ENCODE results near the gene CREB5. TPM values are rescaled to one million over a fixed set of nuclear protein-coding genes. Genes with fewer than 3 reads are reported as not detected.

The CREB5 gene
- total and polyA plus RNA-seq, 2 experiments from 2014 or later: 2.4 to 4.4 TPM

DNA sequence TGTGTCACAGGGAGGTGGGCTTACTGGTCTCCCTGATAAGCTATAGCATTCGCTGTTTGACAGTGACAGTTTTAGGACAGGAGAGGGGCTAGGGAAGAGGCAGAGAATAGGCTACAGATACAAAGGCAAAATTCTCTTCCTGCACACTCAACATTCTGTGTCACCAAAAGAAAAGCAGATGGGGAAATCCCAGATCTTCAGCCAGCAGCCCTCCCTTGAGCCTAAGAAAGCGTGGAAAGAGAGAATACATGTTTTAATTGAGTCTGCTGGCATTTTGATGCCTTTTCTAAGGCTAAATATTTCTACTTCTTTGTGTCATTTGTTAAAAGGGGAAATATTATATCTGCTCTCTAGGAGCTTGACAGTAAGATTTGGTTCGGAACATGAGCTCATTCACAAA lies 298.8 kb downstream of the CREB5 start:
- Histone ChIP-seq H3K4me3 (no peak overlapping the region), H3K36me3 (ENCODE audit: insufficient read depth) (no peaks in the 10 kb centered on the region), H3K27me3 (ENCODE audit: insufficient read depth) (no peaks in the 10 kb centered on the region), H3K79me2 (replicated peaks; ENCODE audit: insufficient read depth) (no peaks in the 10 kb centered on the region), H3F3A (replicated peaks; ENCODE audit: low read depth) (no peaks in the 10 kb centered on the region; the same call in 1 of the 2 replicates), H3K4me1 (ENCODE audit: insufficient read depth) (peaks cover 19% of the 10 kb centered on the region), H2AFZ (no peak overlapping the region), H3K27ac (ENCODE audit: low read depth) (no peak overlapping the region), H3K4me2 (no peak overlapping the region), H3K9me2 (ENCODE audit: insufficient read depth) (no peaks in the 10 kb centered on the region), H4K20me1 (replicated peaks; ENCODE audit: insufficient read depth) (no peaks in the 10 kb centered on the region)
- TF ChIP-seq, protein P1, sequence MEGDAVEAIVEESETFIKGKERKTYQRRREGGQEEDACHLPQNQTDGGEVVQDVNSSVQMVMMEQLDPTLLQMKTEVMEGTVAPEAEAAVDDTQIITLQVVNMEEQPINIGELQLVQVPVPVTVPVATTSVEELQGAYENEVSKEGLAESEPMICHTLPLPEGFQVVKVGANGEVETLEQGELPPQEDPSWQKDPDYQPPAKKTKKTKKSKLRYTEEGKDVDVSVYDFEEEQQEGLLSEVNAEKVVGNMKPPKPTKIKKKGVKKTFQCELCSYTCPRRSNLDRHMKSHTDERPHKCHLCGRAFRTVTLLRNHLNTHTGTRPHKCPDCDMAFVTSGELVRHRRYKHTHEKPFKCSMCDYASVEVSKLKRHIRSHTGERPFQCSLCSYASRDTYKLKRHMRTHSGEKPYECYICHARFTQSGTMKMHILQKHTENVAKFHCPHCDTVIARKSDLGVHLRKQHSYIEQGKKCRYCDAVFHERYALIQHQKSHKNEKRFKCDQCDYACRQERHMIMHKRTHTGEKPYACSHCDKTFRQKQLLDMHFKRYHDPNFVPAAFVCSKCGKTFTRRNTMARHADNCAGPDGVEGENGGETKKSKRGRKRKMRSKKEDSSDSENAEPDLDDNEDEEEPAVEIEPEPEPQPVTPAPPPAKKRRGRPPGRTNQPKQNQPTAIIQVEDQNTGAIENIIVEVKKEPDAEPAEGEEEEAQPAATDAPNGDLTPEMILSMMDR (conservative IDR thresholded peaks at IDR 0.05; ENCODE audit: low read depth in 2 of 2): no peak
- TF ChIP-seq, protein P2, sequence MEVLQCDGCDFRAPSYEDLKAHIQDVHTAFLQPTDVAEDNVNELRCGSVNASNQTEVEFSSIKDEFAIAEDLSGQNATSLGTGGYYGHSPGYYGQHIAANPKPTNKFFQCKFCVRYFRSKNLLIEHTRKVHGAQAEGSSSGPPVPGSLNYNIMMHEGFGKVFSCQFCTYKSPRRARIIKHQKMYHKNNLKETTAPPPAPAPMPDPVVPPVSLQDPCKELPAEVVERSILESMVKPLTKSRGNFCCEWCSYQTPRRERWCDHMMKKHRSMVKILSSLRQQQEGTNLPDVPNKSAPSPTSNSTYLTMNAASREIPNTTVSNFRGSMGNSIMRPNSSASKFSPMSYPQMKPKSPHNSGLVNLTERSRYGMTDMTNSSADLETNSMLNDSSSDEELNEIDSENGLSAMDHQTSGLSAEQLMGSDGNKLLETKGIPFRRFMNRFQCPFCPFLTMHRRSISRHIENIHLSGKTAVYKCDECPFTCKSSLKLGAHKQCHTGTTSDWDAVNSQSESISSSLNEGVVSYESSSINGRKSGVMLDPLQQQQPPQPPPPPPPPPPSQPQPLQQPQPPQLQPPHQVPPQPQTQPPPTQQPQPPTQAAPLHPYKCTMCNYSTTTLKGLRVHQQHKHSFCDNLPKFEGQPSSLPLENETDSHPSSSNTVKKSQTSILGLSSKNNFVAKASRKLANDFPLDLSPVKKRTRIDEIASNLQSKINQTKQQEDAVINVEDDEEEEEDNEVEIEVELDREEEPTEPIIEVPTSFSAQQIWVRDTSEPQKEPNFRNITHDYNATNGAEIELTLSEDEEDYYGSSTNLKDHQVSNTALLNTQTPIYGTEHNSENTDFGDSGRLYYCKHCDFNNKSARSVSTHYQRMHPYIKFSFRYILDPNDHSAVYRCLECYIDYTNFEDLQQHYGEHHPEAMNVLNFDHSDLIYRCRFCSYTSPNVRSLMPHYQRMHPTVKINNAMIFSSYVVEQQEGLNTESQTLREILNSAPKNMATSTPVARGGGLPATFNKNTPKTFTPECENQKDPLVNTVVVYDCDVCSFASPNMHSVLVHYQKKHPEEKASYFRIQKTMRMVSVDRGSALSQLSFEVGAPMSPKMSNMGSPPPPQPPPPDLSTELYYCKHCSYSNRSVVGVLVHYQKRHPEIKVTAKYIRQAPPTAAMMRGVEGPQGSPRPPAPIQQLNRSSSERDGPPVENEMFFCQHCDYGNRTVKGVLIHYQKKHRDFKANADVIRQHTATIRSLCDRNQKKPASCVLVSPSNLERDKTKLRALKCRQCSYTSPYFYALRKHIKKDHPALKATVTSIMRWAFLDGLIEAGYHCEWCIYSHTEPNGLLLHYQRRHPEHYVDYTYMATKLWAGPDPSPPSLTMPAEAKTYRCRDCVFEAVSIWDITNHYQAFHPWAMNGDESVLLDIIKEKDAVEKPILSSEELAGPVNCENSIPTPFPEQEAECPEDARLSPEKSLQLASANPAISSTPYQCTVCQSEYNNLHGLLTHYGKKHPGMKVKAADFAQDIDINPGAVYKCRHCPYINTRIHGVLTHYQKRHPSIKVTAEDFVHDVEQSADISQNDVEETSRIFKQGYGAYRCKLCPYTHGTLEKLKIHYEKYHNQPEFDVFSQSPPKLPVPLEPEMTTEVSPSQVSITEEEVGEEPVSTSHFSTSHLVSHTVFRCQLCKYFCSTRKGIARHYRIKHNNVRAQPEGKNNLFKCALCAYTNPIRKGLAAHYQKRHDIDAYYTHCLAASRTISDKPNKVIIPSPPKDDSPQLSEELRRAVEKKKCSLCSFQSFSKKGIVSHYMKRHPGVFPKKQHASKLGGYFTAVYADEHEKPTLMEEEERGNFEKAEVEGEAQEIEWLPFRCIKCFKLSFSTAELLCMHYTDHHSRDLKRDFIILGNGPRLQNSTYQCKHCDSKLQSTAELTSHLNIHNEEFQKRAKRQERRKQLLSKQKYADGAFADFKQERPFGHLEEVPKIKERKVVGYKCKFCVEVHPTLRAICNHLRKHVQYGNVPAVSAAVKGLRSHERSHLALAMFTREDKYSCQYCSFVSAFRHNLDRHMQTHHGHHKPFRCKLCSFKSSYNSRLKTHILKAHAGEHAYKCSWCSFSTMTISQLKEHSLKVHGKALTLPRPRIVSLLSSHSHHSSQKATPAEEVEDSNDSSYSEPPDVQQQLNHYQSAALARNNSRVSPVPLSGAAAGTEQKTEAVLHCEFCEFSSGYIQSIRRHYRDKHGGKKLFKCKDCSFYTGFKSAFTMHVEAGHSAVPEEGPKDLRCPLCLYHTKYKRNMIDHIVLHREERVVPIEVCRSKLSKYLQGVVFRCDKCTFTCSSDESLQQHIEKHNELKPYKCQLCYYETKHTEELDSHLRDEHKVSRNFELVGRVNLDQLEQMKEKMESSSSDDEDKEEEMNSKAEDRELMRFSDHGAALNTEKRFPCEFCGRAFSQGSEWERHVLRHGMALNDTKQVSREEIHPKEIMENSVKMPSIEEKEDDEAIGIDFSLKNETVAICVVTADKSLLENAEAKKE (CRISPR knock-in tag; IDR thresholded peaks at IDR 0.05): no peak
- TF ChIP-seq STAT1 (IDR thresholded peaks at IDR 0.05; ENCODE audit: unreplicated experiment) (no peak), POLR2AphosphoS5 (IDR thresholded peaks at IDR 0.05; ENCODE audit: low read depth) (no peak), REST (IDR thresholded peaks at IDR 0.05; ENCODE audit: unreplicated experiment) (no peak), NANOG (IDR thresholded peaks at IDR 0.05; ENCODE audit: borderline replicate concordance) (no peak)
- DNase-seq (ENCODE audit: low spot score) (no peak), ATAC-seq (no peak)
- Mint-ChIP-seq H3K36me3 (ENCODE audit: low read depth) (peaks cover 3% of the 10 kb centered on the region; the same call in 2 of the 3 replicates), H3K27me3 (ENCODE audit: insufficient read depth, low read depth, poor library complexity) (peaks cover 5% of the 10 kb centered on the region), H3K4me1 (peaks cover 14% of the 10 kb centered on the region), H3K9me3 (peaks cover 9% of the 10 kb centered on the region; the same call in 2 of the 3 replicates), H3K27ac (no peak overlapping the region), H3K4me3 (no peak overlapping the region)
